ENCODE results near the gene ERCC6.
A peak's percentile ranks its signal among the peaks of the same experiment; 100 is the strongest.

The ERCC6 gene

DNA sequence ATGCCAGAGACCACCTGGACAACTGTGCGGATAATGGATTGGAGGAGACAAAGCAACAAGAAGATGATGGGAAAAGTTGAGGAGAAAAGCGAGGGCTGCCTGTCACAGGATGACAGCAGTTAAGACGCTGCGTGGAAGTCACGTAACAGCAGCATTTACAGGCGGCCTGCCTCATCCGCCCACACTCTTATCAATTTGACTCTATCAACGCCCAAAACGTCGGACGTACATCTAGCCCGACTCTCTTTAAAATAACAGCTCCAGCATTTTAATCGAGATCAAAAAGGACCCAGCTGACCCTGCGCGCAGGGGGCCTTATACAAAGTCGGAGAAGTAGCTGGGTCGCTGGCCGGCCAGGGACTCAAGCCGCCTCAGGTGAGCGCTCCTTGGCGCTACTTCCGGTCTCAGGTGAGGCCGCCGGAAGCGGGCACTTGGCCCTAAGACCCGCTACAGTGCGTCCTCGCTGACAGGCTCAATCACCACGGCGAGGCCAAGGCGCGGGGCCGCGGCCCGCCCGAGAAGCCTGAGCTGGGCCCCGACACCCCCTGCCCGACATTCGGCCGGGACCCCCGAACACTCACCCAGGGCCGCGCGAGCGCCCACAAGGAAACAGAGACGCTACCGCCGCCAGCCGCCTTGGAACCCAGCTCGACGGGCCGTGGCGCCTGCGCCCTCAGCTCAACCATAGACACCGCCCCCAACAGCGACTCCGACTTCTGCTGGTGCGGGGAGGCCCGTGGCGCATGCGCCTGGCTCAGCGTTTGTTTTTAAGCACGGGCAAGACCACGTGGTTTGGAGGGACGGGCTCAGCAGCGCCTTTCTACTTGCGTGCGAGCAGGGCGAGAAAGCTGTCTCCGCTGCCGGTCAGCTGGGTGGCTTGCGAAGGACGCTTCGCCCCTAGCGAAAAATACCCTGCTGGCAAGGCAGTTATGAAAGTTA, at the start of gene ERCC6:
Gene ERCC6 (minus strand): TSS at position 741 of the 939 bp plus-strand sequence.
- peak; percentile 94 for DNase-seq

DNA sequence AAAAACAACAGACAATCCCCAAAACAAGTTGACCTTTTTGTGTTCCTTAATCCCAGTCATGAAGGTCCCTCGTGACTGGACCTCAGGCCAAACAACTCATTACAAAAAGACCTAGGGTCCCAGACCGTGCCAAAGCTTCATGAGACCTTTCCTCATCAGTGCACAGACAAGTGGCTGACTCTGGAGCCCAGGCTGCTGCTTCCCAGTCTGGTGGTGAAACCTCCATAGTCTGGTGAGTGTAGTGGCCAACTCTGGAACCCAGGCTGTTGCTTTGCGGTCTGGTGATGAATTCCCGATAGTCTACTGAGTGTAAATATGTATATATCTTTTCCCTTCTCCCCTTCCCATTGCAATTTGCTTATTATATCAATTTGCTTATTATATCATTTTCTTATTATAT, 49.1 kb upstream of the ERCC6 start:
- no peak for DNase-seq

DNA sequence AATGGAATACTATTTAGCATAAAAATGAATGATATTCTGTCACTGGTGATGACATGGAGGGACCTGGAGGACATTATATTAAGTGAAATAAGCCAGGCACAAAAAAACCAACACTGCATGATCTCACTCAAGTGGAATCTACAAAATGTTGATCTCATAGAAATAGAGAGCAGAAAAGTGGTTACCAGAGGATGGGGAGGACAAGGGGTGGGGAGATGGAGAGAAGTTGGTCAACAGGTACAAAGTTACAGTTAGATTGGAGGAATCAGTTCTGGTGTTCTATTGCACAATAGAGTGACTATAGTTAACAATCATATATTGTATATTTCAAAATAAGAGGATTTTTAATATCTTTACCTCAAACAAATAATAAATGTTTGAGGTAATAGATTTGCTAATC, 46.5 kb upstream of the ERCC6 start:
- no peak for DNase-seq

DNA sequence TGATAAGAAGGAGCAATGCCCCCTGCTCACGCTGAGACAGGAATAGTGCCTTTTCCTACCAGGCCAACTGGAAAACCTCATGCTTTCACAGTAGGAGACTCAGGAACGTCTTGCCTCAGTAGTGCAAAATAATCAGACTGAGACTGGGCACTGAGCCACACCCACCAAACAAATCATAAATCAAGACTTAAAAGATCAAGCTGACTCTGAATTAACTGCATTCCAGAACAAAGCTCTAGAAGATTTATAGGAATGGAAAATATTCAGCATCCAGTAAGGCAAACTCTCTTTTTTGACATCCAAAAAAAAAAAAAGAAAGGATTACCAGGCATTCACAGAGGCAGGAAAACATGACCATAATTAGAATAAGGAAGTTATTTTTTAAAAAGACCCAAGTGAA, 40.7 kb upstream of the ERCC6 start:
- DNase-seq = no peak

- no peak for DNase-seq
Measured at GRCh38 chr10:49578392-49578791, 39.5 kb upstream of the ERCC6 start.

DNA sequence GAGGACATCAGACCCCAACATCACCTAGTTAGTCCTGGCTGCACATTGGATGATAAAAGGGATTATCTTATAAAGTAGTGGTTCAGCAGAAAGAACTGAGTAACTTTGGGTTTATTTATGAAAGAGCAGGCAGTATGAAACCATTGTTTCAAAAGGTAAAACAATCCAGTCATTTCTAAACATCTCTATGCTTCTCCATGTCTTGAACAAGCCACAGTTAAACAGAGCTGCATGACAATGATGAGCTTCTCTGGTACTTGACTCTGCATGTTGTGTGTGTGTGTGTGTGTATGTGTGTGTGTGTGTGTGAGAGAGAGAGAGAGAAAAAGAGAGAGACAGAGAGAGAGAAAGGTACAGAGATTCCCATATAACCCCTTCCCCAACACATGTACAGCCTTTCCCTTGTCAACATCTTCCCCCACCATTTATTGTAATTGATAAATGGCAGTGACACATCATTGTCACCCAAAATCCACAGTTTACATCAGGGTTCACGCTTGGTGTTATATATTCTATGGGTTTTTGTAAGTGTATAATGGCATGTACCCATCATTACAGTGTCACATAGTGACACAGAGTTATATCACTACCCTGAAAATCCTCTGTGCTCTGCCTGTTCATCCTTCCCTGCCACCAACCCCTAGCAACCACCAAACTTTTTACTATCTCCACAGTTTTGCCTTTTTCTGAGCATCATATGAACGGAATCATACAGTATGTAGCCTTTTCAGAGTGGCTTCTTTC, 38.4 kb upstream of the ERCC6 start:
- no peak for DNase-seq

GRCh38 chr10:49575489-49576072, 36.7 kb upstream of the ERCC6 start:
- no peak for DNase-seq

GRCh38 chr10:49572594-49573114, 33.7 kb upstream of the ERCC6 start:
- DNase-seq = no peak

- DNase-seq = no peak
Measured at GRCh38 chr10:49571388-49571787, 32.5 kb upstream of the ERCC6 start.

DNA sequence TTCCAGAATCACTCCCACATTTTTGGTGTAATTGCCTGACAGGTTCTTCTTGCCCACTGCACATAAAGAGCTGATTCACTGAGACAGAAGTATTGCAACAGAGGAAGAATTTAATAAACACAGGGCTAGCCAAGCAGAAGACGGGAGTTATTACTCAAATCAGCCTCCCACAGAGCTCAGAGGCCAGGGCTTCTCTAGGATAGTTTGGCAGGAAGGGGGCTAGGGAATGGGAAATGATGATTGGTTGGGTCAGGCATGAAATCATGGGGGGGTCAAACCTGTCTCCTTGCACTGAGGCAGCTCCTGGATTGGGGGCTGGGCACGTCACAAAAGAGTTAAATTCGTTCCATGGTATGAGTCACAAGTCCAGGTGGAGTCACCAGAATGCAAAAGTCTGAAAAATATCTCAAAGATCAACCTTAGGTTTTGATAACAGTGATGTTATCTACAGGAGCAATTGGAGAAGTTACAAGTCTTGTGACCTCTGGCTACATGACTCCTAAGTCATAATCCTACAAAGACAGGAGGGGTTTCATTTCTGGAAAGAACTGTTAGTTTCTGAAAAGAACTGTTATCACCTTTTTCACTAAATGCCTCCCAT, 30.2 kb upstream of the ERCC6 start:
- DNase-seq = no peak

GRCh38 chr10:49568235-49568634, 29.3 kb upstream of the ERCC6 start:
- DNase-seq = no peak

DNA sequence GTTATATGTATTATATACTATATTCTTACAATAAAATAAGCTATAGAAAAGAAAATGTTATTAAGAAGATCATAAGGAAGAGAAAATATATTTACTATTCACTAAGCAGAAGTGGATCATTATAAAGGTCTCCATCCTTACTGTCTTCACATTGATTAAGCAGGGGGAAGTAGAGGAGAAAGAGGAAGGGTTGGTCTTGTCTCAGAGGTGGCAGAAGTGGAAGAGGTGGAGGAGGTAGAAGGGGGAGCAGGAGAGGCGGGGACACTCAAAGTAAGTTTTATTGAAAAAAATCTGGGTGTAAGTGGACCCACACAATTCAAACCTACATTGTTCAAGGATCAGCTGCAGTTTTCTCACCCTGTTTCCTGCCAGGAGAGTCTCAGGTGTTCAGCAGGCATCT, 28.9 kb upstream of the ERCC6 start:
- DNase-seq = no peak

- no peak for DNase-seq
Measured at GRCh38 chr10:49564461-49565009, 25.6 kb upstream of the ERCC6 start.

- no peak for DNase-seq
Measured at GRCh38 chr10:49562893-49563292, 24.0 kb upstream of the ERCC6 start.

DNA sequence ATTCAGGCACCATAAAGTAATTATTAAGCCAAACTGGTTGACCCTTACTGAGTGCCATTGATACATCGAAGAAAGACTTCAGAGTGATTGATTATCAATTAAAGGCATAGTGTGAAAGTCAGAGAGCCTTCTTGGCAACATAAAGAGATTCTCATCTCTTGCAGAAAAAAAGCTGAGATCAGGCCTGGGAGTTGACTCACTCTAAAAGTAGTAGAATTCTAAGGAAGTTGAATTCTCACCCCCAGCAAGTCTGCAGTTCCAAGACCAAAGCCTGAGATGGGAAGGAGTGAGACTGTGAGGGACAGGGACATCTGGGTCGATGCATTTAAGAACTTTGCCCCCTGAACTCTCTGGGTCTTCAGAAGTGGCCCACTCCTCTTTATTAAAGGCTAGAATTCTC, 21.6 kb upstream of the ERCC6 start:
- DNase-seq = no peak

- DNase-seq = no peak
Measured at GRCh38 chr10:49559476-49559875, 20.6 kb upstream of the ERCC6 start.

DNA sequence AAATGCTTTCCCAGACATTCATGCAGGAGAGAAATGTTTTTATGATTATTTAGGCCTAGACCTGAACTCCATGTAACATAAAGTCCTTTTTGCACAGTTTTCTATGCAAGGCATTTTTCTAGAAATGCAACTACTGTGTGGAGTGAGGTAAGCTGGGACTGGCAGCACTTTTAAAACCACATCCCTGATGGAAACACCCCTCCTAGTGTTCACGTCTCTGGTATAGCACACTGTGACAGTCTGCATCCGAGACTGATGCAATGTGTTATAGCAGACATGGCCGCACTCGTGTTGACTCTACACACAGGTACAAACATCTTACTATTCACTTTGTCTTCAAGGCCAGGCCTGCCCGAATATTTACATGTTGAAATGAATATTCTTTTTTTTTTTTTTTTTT, 19.3 kb upstream of the ERCC6 start:
- no peak for DNase-seq

DNA sequence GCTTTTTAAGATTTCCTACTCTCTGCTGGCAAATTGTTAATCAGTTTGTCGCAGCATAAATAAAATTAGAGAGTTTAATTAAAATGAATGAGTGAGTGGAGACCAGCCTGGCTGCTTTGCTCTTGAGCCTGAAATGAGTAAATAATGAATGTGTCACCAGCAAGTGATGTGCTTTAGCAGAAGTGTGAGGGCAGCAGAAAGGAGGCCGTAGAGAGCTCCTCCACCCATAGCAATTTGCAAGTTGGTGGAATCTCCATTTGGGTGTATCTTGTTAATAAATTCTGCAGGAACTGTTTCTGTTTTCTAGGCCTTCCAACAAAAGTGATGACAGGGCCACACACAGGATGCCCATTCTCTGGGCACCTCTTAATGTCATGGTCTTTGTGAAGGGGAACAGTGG, 18.8 kb upstream of the ERCC6 start:
- no peak for DNase-seq

DNA sequence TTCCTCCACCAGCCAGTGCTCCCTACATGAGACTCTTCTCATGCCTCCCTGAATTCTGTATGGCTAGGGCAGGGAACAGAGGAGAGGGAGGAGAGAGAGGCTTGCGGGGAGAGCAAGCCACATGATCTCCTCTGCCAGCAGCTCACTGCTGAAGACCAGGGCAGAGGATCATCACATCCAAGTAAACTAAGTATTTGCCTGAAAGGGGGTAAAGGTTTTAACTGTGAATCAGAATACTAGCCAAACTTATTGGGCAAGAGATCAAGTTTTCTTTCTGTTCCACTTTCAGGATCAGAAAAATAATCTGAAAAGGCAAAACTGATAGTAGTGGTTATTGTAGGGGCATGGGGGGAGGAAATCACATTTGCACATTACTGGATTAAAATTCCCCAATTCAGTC, 17.8 kb upstream of the ERCC6 start:
- no peak for DNase-seq

DNA sequence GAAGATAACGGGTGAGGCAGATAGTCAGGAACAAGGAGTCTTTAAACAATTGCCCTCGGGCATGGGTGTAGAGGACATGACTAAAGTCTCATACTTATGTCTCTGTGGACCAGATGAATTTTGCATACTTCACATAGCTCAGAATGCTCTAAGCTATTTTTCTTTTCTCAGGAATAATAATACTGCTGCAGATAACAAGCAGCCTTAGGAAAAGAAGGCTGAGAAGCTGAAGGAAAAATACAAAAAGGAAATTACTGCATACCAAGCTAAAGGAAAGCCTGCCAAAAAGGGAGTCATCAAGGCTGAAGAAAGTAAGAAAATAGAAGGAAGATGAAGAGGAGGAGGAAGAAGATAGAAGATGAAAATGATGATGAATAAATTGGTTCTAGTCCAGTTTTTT, 13.4 kb upstream of the ERCC6 start:
- no peak for DNase-seq

- no peak for DNase-seq
Measured at GRCh38 chr10:49550563-49550962, 11.6 kb upstream of the ERCC6 start.

DNA sequence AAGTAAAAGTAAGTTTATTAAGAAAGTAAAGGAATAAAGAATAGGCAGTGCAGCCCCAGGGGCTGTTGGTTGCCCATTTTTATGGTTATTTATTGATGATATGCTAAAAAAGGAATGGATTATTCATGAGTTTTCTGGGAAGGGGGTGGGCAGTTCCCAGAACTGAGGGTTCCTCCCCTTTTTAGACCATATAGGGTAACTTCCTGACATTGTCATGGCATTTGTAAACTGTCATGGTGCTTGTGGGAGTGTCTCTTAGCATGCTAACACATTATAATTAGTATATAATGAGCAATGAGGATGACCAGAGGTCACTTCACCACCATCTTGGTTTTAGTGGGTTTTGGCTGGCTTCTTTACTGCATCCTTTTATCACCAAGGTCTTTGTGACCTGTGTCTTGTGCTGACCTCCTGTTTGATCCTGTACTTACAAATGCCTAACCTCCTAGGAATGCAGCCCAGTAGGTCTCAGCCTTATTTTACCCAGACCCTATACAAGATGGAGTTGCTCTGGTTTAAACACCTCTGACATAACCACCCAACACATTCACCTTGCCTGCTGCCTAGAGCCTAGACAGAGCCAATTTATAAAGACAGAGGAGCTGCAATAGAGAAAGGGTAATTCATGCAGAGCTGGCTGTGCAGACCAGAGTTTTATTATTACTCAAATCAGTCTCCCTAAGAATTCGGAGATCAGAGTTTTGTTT, 10.9 kb upstream of the ERCC6 start:
- no peak for DNase-seq
